SK-N-SH (cell line): ENCODE data around the gene TUBA4A.

Source experiments
- CTCF ChIP-seq: fragments of 200-600 bp; sonication (generic); IDR thresholded peaks from 2 replicates; pipeline ENCODE4 v1.6.1; 2017; ENCODE audit warnings: antibody characterized with exemption, mild to moderate bottlenecking, moderate library complexity
- EP300 ChIP-seq, 2 experiments: IDR thresholded peaks; 2 replicates each; pipeline versions ENCODE4 v1.4.0 to v1.6.1; 2012; ENCODE audit warnings: borderline replicate concordance in 1 of 2, low read depth in 1 of 2, low read length in 1 of 2
- MAX ChIP-seq: IDR thresholded peaks from 2 replicates; pipeline ENCODE4 v1.4.0; 2012; ENCODE audit warnings: low read depth
- NFIC ChIP-seq: IDR thresholded peaks from 2 replicates; pipeline ENCODE4 v1.4.0; 2012; ENCODE audit warnings: borderline replicate concordance
- POLR2AphosphoS5 ChIP-seq: IDR thresholded peaks from 2 replicates; pipeline ENCODE4 v1.6.1; 2012; ENCODE audit warnings: low read depth, low read length
- REST ChIP-seq: IDR thresholded peaks from 2 replicates; pipeline ENCODE4 v1.6.1; 2012; ENCODE audit warnings: mild to moderate bottlenecking, low read depth, low read length, moderate library complexity
- RFX5 ChIP-seq: IDR thresholded peaks from 2 replicates; pipeline ENCODE4 v1.6.1; 2012; ENCODE audit warnings: mild to moderate bottlenecking, improper control_type of control experiment, low read length
- TAF1 ChIP-seq: IDR thresholded peaks from 2 replicates; pipeline ENCODE4 v1.6.1; 2012; ENCODE audit warnings: low read depth, mild to moderate bottlenecking, low read length, moderate library complexity, borderline replicate concordance
- TEAD4 ChIP-seq: IDR thresholded peaks from 2 replicates; pipeline ENCODE4 v1.4.0; 2012; ENCODE audit warnings: mild to moderate bottlenecking, borderline replicate concordance; ENCODE audit not compliant: insufficient read depth
- ZBTB33 ChIP-seq: IDR thresholded peaks from 2 replicates; pipeline ENCODE4 v1.4.0; 2012; ENCODE audit warnings: low read depth, borderline replicate concordance

GRCh38 chr2:219282943-219283581 is 29.3 kb upstream of the TUBA4A start:
- TF ChIP-seq CTCF = no peak
- TF ChIP-seq REST = no peak
- TF ChIP-seq TEAD4 = no peak
- no peak for TF ChIP-seq POLR2AphosphoS5
- no peak for TF ChIP-seq ZBTB33
- no peak for TF ChIP-seq TAF1
- no peak for TF ChIP-seq RFX5
- no peak for TF ChIP-seq MAX
- TF ChIP-seq NFIC = no peak
- no peak for TF ChIP-seq EP300 (IDR thresholded peaks at IDR 0.05; ENCODE audit: borderline replicate concordance in 1 of 2, low read depth in 1 of 2, low read length in 1 of 2)
